ENCODE data around the gene SCNM1. TPM values are rescaled to one million over a fixed set of nuclear protein-coding genes. Genes with fewer than 3 reads are reported as not detected.

SCNM1 gene
- 95.3 and 96.9 TPM in 2 replicates for total RNA-seq (2014; rRNA removed; shearing (Covaris generic))
- 50.0 and 54.4 TPM in 2 replicates for polyA plus RNA-seq (2014; cell fraction: nucleus; rRNA removed)

GRCh38 chr1:151165738-151166504, at the start of gene SCNM1, which contains the start of gene LYSMD1:
Gene SCNM1, plus strand, starts transcription at chr1:151166144. Its CDS starts 9 bp downstream, at chr1:151166153.
Gene LYSMD1, minus strand, starts transcription at chr1:151165902. Its CDS starts 644 bp downstream, at chr1:151165258.
- DNase-seq (ENCODE audit: extremely low read depth, low read depth): peak; percentile 100

- no peak for DNase-seq (ENCODE audit: extremely low read depth, low read depth)
Observed at GRCh38 chr1:151124763-151125403, 41.1 kb upstream of the SCNM1 start.

- DNase-seq (ENCODE audit: extremely low read depth, low read depth): no peak
Observed at GRCh38 chr1:151128800-151129199, 37.1 kb upstream of the SCNM1 start.

DNA sequence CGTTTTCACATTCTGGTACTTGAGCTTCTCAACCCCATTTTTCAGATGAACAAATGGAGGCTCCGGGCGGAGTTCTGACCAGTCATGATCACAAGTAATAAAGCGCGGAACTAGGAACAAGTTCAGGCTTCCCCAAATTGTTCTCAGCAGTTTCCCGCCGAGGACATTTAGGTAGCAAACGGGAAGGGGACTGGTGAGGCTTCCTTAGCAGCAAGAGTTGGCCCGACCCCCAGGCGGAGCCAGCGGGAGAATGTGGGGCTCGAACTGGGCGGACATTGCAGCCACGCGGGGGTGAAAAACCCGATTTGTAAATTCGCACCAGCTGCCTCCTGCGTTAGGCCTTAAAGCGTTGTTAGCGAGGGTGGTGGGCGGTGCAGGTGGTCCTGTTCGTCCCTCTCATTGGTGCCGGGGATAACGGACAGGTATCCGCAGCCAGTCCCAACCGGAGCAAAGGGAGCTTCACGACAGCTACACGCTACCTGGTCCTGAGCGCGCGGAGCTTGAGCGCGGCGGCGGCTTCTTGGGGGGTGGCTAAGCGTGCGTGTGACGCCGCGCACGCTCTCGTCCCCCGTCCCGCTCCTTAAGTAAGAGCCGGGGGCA, 34.9 kb upstream of the SCNM1 start:
- no peak for DNase-seq (ENCODE audit: extremely low read depth, low read depth)

DNA sequence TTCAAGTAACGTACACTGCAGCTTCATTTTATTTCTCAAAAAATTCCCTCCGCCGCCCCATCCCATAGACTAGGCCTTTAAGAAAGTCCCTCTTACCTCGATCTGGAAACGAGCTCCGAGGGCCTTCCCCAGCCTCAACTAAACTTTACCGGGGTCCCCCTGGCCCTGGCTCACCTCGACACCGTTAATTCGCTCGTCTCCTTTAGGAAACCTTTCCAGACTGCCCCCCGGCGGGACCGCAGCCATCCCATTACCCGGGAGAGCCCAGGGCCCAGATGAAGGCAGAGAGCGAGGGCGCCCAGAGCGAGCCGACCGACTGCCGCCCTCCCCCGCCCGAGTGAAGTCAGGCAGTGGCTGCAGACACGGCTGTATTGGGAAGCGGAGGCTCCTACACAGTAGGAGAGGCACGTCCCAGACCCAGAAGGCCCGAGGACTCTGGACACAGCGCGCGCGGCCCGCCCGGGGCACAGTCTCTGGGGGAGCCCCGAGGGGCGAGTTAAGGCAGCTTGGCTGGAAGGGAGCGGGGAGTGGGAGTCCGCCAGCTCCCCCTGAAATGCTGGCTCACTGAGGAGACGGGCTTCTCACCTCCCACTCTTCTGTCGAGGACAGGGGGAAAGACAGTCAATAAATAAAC, 34.1 kb upstream of the SCNM1 start:
- DNase-seq (ENCODE audit: extremely low read depth, low read depth): no peak

GRCh38 chr1:151132335-151133017, 33.5 kb upstream of the SCNM1 start:
- DNase-seq (ENCODE audit: extremely low read depth, low read depth): no peak

DNA sequence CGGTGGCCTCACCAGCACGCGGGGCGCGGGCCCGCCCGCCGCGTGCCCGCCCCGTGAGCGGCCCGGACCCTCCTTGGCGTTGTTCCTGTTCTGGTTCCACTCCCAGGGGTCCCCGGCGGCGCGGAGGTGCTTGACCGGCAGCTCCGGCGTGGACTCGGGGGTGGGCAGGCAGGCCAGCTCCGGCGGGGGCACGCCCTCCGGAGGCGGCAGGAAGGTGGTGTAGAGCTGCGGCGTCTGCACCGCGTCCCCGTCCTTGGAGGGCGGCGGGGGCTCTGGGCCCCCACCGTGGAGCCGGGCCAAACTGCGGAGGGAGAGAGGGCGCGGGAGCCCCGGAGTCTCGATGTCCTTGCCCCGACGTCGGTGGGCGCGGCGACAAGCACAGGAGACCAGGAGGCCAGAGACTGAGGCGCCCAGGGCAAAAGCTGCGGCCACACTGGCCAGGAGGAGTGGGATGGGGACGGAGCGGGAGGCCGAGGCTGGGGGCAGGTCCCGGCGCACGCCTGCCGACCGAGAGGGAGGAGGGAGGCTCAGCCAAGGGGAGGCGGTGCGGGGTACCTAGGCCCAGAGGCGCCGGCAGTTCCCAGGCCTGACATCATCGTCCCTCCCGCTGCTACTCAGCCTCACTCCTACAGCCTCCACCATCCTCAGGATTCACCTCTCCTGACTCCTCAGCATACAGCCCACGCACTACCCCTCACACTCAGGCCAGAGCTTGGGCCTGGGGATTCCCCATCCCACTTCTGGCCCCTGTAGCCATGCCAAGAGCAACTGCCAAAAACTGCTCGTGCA, 32.7 kb upstream of the SCNM1 start:
- no peak for DNase-seq (ENCODE audit: extremely low read depth, low read depth)

DNA sequence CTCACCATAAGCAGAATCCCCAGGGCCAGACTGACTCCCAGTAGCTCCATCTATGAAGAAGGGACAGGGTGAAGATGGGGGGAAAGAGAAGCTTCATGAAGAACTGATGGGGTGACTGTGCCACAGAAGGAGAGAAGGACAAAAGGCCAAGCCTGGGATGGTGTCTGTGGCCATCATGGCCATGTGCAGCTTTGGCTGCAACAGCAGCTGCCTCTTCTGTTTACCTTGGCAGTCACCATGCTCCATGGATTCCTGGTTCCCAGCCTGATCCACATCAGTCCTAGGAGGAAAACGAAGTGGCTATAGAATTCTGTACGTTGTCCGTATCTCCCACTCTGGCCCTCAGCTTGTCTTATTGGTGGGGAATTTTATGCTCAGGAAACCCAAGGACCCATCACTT, 31.5 kb upstream of the SCNM1 start:
- DNase-seq (ENCODE audit: extremely low read depth, low read depth): no peak

DNA sequence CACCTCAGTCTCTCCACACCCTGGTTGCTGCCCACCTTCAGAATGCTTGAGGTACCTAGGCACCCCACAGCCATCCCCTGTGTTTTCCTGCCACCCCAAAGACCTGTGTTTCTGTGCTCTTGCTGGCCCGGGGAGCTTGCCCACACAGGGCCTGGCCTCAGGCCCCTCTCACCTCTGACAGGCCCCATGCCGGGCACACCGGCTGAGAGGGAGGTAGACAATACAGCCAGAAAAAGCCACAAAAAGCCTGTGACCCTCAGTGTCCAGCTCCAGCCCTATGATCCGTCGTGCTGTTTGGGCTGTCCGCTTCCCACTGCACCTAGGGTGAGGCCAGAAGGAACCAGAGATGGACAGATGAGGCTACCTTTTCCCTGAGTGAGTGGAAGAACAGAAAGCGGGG, 31.0 kb upstream of the SCNM1 start:
- DNase-seq (ENCODE audit: extremely low read depth, low read depth): no peak

DNA sequence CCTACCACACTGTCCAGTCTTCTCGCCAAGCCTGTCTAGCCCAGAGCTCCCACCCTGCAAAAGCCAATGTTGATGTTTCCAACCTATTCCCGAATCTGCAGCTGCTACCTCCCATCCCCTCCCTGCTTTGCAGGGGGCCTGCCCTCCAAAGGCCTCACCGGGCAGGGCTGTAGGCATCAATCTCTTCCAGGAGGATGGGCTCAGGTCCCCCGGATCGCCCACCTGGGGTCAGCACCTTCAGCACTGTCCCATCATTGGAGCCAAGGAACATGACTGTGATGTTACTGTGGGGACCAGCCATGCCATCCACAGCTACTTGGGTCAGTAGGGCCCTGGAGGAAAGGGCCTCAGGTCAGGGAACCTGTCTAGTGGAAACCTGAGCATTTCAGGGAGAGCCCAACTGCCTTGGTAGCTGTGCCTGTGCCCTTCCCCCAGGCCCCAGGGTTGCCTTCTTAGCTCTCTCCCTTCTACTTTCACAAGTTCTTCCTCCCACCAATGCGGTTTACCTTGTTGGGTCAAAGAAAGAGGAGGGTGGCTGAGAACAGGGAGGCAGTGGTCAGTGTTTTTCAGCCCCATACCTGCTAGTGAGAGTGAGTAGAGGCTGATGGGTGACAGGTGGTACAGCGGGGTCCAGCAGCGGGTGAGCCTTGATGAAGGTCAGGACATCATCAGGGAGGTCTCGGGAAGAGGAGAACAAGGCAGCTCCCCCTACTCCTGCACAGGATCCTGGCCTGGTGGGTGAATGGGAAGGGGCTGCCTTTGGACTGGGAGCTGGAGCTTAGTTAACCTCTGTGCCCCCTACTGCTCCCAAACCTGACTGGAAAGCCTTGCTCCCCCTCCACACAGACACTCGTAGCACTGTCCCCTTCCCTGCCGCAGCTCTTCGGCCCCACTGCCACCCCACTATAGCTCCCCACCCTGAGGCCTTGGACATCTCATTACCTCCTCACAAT, 30.2 kb upstream of the SCNM1 start:
- DNase-seq (ENCODE audit: extremely low read depth, low read depth): no peak

- no peak for DNase-seq (ENCODE audit: extremely low read depth, low read depth)
Observed at GRCh38 chr1:151137789-151138188, 28.2 kb upstream of the SCNM1 start.

DNA sequence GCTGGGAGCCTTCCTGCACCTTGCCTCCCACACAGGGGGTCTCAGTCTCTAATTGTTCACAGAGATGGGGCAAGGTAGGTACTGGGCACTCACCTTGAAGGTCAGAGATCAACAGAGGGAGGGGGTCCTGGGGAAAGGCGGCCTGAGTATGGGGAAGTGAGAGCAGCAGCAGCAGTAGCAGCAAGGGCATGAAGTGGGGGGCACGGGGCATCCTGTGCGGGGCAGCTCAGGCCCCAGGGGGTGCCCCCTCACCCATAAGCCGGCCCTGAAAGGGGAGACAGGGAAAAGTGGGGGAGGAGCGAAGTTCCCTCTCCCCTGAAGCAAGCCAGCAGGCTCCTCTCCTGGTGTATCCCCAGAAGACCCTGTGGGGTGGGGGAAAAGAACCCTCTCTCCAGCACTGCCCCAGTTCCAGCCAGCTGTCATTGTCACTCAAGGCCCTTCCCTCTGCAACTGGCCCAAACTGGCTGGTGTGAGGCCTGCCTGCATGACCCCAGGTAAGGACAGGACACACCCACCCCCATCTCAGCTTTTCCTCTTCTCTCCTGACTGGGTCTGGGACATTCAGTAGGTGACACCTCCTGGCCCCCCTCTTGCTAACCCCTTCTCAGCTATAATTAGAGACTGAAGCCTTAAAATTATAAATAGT, 23.4 kb upstream of the SCNM1 start:
- DNase-seq (ENCODE audit: extremely low read depth, low read depth): no peak

DNA sequence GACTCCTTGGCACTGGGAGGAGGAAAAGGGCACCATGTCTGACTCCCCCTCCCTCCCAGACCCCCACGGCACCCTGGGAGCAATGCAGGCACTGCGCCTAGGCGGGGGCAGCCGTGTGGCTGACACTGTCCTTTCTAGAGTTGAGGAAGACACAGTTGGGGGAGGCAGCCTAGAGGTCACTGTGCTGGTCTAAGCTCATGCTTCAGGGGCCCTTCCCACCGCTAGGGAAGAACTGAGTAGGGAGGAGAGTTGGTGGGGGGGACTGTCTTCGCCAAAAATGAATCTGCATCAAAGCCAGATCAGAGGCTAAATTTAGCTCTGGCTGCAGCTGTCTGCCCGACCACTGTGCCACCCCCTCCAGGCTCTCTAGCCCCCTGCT, 22.9 kb upstream of the SCNM1 start:
- no peak for DNase-seq (ENCODE audit: extremely low read depth, low read depth)

DNA sequence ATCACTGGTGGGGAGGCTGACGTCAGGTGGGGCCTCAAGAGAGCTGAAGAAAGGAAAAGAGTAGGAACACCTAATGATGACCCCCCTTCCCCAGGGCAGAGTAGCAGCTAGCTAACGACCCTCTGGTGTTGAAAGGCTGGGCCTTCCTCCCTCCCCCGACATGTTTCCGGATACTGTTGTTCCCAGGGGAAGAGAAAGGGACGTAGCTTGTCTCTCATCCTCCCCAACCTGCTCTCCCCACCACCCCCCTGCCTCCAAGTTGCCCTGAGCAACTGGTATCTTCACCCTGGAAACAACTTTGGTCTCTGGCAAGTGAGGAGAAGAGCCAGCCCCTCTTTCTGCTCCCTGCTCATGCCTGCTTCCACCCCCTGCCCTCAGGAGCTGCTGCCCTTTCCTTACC, 22.0 kb upstream of the SCNM1 start:
- DNase-seq (ENCODE audit: extremely low read depth, low read depth): no peak

DNA sequence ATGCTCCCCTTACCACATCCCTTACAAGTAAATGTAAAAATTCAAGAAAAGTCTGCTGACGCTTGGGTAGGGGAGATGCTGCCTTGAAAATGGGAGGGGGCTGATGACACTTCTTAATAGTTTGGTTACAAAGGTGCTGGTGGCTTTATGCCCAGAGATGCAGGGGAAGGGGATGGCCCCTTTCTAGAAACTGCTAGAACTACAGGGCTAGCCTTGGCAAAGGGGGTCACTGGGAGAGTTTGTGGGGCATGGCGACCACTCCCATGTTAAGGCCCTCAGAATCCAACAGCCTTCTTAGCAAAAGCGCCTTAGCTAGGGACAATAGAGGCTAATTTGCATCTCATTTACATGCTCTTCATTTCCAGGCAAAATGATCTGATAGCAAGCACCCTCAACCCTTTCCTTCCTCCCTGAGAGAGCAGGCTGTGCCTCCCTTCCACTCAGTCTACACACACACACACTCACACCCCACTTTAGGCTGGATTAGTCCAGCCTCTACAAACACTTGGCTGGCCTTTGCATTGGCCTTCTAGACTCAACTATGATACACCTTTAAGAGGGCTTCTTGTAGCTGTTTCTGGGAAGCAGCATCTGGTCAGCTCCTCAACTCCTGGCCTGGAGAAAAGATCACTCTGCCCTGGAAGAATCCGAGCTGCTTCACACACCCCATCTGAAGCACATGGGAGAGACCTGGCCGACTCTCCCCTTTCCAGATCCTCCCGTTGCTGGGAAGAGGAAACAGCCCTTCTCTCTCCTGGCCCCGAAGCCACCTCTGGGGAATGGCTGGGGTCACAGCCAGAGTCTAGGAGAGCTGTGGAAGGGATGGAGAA, 21.3 kb upstream of the SCNM1 start:
- DNase-seq (ENCODE audit: extremely low read depth, low read depth): no peak

DNA sequence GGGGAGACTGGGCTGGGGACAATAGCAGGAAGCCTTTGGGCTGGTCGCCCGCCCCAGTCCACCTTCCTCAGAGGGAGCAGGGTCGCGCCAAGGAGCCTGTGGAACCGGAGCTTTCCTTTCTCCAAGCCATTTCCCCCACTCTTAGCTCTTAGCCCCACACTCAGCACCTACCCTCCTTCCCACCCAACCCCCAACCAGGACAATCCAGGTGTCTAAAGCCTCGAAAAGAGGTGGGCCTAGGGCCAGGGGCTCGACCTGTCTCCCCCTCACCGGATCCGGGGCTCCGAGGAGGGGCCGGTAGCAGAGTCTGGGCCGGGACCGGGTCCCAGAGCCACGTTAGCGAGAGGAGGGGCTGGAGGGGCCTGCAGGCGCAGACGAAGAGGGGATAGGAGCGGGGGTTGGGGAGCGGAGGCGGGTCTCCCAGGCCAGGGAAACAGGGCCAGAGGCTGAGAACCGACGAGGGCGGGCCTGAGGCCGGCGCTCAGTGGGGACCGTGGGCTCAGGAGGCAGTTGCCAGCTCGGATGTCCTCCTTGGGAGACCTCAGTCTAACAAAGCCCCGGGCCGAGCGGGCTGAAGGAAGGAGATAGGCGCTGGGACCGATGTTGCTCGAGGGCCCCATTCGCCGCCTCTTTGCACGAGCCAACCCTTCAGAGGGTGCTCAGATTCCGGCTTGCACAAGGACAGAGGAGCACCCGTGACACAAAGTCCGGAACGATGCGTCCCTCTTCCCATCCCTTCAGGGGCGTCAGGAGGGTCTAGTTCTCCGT, 20.5 kb upstream of the SCNM1 start:
- DNase-seq (ENCODE audit: extremely low read depth, low read depth): no peak

GRCh38 chr1:151146072-151146411, 19.9 kb upstream of the SCNM1 start:
- no peak for DNase-seq (ENCODE audit: extremely low read depth, low read depth)
